Retina (tissue), 1 donor: ENCODE results near the gene LMX1B.
A peak's percentile ranks its signal among the peaks of the same experiment; 100 is the strongest.

ENCODE experiments used
- DNase-seq: peaks from one replicate; pipeline ENCODE4 v3.0.0-alpha.2; 2016

Gene LMX1B

GRCh38 chr9:126619361-126620135 is 5.8 kb downstream of the LMX1B start:
- peak; percentile 44 for DNase-seq

GRCh38 chr9:126620478-126620877 is 6.8 kb downstream of the LMX1B start:
- DNase-seq = peak; percentile 8

GRCh38 chr9:126621061-126621918 is 7.6 kb downstream of the LMX1B start:
- DNase-seq = peak; percentile 15

- DNase-seq = no peak
Measured at GRCh38 chr9:126621919-126622735, 8.4 kb downstream of the LMX1B start.

GRCh38 chr9:126623314-126623666 is 9.6 kb downstream of the LMX1B start:
- DNase-seq = no peak

- DNase-seq = peak; percentile 72
Measured at GRCh38 chr9:126623667-126624478, 10.1 kb downstream of the LMX1B start.

- DNase-seq = peak; percentile 60
Measured at GRCh38 chr9:126624479-126624826, 10.7 kb downstream of the LMX1B start.

GRCh38 chr9:126624912-126625311 is 11.2 kb downstream of the LMX1B start:
- peak; percentile 63 for DNase-seq

- peak; percentile 86 for DNase-seq
Measured at GRCh38 chr9:126625329-126626126, 11.8 kb downstream of the LMX1B start.

GRCh38 chr9:126626127-126626925 is 12.6 kb downstream of the LMX1B start:
- DNase-seq = peak; percentile 81

GRCh38 chr9:126626926-126627233 is 13.2 kb downstream of the LMX1B start:
- no peak for DNase-seq

- no peak for DNase-seq
Measured at GRCh38 chr9:126628146-126628545, 14.4 kb downstream of the LMX1B start.

GRCh38 chr9:126628969-126629674 is 15.4 kb downstream of the LMX1B start:
- DNase-seq = no peak

- no peak for DNase-seq
Measured at GRCh38 chr9:126630458-126631237, 16.9 kb downstream of the LMX1B start.

GRCh38 chr9:126631254-126631653 is 17.5 kb downstream of the LMX1B start:
- DNase-seq = no peak

GRCh38 chr9:126633881-126634558 is 20.3 kb downstream of the LMX1B start:
- no peak for DNase-seq

- no peak for DNase-seq
Measured at GRCh38 chr9:126635061-126635460, 21.3 kb downstream of the LMX1B start.

- DNase-seq = no peak
Measured at GRCh38 chr9:126635661-126636439, 22.1 kb downstream of the LMX1B start.
